SK-N-DZ (cell line): ENCODE measurements around the gene NXT1.

Source experiments
- DNase-seq: peaks from one replicate; pipeline ENCODE4 v3.0.0-alpha.2; 2015; ENCODE audit warnings: low spot score

The NXT1 gene

DNA sequence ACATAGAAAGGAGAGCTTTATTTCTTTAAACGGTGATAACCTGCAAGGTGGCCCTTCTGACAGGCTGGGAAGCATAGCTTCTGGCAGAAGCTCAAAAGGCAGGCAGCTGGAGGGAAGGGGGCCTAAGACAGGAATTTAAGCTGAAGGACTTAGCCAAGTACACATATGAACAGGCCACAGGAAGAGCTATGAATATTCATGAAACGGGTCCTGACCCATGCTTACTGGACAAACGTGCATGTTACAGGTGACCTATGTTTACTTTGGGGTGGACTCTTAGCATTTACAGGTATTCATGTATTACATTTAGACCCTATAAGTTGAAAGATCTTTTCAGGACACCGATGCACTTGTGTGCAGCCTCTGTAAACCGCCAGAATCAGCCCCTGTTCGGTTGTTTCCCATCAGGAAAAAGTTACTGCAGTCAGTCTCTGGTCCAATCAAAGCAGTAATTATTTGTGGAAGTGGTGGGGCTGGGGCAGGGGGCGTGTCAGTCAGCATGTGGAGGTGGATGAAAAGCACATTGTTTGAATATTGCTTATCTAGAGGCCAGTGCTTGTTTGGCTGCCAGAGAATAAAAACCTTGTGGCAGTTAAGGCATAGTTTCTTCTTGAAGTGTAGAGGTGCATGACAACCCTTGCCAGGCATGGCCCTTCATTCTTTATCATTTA, 8.5 kb downstream of the NXT1 start:
- no peak for DNase-seq

DNA sequence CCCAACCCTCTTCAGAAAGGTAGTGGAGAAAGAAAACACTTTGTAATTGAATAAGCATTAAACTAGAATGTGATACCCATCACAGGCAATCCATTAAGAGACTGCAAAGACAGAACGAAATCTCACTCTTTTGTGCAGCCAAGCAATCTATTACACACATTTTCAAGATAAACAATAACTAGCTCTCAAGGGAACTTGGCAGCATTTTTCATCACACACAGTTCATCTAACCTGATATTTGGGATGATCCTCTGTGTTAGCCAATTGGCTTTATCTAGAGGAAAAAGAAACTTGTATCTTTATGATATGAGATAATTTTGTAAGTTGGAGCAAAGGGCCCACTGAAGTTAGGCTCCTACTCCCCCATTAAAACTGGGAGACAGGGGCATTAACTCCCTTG, 9.9 kb downstream of the NXT1 start:
- DNase-seq: no peak

DNA sequence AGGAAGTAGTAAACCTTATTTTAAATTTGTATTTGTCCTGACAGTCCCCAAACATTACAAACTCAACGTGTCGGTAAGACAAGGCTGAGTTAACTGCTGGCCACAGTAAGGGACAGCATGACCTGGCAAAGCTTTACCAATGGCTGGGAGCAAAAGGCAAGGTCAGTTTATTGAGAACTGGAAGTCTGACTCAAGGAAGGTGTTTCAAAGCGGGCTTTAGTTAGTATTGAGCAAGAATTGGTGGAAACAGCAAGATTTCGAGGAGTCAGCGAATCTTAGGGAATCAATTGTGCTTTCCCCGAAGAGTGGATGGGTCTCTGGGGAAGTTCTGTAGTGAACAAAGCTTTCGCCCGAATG, 10.5 kb downstream of the NXT1 start:
- DNase-seq: peak; percentile 30

DNA sequence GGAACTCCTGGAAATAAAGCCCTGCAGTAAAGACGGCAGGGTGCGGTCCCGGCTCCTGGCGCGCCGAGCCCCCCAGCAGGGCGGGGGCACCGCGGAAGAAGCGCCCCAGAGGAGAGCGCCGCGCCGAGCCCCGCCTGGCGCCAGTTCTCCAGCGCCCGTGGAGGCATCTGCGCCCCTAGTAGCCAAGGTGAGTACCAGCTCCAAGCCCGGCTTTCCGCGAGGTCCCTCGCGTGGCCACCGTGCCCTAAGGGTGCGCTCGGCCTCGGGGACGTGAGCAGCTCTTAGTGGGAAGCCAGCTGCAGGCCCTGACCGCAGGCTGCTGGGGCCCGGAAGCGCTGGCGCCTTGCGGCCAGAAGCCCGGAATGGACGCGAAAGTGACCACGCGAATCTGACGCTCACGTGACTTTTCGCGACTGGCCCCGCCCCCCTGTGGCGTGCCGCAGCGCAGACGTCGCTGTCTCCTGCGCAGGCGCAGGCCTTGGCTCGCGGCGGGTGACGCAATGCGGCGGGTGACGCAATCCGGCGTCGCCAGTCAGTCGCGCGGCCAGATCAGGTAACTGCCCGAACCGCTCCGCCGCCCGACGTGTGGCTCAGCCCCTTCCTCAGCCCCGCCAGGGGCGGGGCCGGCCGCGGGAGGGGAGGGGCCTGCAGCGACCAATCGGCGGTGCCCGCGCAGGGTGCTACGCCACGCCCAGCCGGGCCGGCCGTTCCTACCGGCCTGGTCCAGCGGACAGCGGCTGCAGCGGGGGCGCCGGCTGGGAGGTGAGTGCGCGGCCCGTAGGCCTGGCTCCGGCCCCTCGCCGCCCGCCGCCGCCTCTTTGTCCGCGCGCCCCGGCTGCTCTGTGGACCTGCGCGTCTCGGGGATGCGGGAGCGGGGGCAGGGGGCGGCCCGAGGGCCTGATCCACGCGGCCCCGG, 11.1 kb downstream of the NXT1 start, which contains the start of gene GZF1:
Gene GZF1, plus strand, starts transcription at position 707 of the 916 bp plus-strand sequence. CDS start 2,202 bp downstream, outside the sequence.
- DNase-seq: peak; percentile 97

DNA sequence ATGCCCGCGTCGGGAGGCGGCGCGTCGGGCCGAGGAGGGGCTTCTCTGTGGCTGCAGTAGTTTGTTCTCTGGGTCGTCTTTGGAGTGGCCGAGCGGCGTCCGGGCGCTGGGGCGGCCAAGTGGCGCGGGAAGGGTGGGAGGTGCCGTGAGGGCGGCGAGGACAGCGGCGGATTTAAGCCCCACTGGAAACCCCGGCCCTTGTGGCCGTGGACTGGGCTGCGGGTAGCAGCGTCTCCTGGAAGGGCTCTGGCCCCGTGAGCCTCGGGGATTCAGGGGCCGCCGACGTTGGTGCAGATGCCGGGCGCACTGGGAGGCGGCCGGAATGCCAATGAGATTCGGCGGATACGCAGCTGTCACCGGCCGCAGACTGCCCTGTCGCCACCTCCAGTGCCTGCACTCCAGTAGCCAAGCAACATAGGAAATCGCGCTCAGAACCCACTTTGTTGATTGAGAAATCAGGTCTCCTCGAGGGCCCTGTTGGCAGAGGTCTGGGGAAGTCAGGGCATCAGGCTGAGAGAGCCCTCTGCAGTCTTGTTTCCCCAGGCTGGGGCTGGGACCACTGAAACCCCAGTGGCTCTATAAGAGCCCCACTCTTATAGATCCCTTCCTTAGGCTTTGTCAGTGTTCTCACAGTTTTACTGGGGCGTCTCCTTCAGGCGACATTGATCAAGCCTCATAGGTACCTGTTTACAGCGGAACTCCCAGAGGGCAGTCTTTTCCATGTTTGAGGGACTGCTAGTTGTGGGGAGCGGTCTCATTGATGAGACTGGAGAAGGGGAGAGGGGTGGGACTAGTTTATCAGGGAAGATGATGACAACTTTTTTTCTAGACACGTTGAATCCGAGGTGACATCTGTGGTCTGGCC, 12.0 kb downstream of the NXT1 start:
- peak; percentile 29 for DNase-seq

DNA sequence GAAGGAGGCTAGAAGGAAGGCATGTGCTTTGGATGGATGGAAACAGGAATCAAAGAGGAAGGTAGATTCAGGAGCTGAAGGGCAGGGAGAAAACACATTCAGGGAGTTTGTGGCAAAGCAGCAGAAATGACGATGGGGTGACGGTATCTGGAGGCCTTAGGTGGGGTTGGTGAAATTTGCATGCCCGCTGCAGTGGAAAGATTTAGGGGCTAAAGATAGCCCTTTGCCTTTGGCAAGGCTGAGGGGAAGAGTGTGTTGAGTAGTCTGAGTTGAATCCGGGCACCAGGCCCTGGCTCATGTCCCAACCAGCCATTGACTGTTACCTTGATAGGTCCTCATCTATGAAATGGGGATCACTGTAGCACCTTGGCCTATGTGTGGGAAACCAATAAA, 12.7 kb downstream of the NXT1 start:
- DNase-seq: no peak

DNA sequence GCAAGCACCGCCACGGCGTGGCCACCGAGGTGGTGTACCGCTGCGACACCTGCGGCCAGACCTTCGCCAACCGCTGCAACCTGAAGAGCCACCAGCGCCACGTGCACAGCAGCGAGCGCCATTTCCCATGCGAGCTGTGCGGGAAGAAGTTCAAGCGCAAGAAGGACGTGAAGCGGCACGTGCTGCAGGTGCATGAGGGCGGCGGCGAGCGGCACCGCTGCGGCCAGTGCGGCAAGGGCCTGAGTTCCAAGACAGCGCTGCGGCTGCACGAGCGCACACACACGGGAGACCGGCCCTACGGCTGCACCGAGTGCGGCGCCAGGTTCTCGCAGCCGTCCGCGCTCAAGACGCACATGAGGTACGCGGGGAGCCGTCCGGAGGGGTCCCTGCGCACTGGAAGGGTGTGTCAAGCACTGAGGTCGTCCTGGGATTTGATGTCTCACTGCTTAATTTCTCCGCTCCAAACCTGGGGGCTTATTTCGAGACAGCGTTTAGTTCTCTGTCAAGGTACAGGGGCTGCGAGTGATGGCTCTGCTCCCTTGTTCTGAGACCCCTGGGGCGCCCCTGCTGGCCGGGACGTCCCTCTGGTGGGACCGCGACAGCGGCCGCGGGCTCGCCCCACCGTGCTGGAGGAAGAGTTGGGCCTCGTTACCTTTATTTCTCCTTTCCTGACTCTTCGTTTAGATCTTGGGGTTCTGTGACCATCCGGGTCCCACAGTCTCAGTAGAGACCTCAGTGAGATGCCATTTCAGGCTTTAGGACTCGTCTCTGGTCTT, 15.0 kb downstream of the NXT1 start:
- no peak for DNase-seq

DNA sequence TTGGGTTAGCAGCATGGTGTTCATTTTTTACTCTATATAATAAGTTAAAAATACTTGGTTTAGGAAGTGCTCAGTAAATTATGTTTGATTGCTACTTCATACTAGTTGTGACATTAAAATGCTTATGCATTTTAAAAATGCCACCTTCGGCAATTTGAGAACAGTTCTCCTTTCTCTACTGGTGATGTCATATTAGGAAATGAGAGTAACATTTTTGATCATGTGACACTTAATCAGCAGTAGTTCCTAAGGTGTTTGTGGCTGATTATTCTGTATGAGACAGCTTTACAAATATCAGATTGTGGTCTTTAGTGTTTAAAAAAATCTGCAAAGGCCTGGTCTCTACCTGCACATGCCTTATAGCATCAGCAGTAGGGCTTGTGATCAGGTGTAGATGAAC, 15.8 kb downstream of the NXT1 start:
- DNase-seq: no peak

DNA sequence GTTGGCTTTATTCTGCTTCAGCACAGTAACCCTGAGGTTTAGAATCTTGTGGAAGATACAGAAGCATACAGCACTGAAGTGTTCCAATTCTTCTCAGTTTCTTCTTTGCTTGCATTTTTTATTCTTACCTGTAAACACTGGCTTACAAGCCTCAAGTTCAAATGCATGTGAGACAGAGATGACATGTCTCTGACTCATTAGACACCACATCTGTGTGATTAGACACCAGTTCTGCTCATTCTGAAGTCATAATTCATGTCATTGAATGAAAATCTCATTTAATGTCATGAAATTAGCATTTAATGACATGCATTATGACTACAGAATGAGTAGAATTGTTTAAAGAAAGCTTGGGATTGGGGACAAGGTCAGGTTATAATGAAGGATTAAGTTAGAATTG, 17.2 kb downstream of the NXT1 start:
- no peak for DNase-seq

DNA sequence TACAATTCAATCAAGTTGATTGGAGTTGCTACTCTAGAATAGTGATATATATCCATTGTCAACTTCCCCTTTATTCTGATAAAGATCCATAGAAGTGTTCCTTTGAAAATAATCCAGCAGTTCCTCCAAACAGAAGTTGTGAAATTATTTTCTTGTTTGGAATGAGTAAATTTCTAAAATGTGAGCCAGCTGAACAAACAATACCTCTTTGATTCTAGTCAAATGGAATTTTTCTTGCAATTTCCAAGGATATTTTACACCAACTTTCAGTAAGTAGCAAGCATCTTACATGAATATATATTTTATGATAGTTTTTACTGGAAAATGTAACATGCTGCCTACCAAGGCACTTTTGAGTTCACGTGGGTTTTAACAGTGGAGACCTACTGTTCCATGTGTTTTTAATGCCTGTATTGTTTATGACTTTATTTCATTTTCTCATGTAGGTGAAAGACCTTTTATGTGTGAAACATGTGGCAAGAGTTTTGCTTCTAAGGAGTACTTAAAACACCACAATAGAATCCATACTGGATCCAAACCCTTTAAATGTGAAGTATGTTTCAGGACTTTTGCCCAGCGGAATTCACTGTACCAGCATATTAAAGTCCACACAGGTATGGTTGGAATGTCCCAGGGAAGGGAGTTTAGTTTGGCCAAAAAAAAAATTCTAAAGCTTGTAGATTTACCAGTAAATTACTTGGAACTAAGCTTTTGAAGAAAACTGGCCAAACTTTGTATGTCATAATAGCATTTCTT, 17.9 kb downstream of the NXT1 start:
- no peak for DNase-seq

DNA sequence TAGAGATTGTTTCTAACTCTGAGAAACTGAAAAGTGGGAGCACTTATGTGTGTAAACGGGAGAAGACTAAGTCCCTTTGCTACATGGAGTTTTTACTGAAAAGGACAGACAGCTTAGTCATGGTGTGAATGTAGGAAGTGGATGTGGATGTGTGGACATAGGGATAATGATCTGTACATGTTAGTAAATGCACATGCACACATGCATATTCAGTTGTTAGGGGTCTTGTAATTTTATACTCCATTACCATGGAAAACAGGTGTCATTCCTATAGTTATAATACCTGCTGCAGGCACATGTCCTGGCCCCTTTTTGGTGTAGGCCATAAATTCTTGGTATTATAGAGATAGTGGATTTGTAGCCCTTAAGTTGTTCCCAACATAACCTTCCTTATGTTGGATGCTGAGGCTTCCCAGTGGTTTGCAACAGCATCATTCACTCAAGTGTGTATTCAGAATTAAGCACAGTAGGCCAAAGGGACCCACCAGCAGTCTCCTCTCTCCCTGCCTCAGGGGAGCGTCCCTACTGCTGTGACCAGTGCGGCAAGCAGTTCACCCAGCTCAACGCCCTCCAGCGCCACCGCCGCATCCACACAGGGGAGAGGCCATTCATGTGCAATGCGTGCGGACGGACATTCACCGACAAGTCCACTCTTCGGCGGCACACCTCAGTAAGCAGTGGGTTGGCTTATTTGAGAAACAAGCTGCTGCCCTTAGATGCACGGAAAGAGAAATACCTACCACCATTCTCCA, 18.7 kb downstream of the NXT1 start:
- no peak for DNase-seq

DNA sequence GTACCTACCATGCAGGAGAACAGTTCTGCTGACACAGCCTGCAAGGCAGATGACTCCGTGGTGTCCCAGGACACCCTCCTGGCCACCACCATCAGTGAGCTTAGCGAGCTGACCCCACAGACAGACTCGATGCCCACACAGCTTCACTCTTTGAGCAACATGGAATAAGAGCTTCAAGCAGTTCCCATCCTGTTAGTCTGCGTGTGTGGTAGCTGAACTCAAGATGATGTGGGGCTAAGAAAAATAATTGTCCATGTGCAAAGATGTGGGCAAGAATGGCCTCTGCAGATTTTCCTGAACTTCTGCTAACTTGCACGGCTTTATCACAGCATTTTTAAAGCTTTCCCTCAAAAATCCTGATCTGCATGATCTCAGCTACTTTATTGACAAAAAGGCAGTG, 19.7 kb downstream of the NXT1 start:
- DNase-seq: no peak

DNA sequence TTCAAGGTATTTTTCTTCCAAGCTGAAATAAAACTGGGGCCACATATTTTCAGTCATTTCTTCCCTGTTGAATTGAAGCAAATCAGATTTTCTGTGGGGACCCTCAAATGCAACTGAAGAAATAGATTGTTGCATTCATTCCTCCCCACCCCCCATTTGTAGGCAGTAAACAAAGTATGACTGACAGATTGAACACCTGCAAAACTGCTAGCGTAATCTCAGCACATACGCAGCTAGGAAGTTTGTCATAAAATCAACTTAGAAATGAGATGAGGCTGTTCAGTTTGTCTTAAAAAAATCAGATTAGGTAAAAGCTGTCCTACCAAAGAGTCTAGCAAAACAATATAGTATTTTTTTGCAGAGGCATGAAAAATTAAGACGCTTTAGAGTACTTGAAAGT, 20.3 kb downstream of the NXT1 start:
- DNase-seq: no peak

DNA sequence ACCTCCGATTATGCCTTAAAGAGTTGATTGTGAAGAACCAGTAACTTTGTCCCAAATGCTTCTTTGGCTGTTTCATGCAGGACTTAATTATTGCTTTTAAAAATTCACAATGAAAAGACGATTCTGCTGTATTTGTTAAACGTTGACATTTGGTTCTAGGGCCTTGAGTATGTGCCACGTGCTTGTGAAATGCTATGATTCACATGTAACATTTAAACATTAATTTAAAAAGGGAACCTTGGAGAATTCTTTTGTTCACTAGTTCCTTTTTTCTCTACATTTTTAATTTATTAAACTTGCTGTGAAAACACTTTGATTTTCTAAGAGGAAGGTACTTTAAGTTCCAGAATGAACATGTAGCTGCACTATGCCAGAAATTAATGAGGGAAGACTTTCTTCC, 20.9 kb downstream of the NXT1 start:
- no peak for DNase-seq

DNA sequence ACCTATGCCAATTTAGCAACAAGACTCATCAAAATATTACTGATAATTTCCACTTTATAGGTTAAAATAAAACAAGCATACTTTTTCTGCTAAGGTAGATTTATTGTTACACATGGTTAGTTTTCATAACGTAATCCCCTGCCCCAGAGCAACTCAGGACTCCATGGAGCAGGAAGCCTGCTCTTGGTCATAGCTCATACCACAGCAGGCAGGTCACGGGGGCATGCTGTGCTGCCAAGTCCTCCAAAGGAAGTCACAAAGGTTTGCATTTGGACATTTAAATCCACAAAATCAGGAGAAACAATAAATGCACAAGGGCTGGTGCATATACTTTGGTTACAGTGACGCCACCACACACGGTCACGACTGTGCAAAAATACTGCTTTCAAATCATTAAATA, 23.9 kb downstream of the NXT1 start:
- DNase-seq: no peak

DNA sequence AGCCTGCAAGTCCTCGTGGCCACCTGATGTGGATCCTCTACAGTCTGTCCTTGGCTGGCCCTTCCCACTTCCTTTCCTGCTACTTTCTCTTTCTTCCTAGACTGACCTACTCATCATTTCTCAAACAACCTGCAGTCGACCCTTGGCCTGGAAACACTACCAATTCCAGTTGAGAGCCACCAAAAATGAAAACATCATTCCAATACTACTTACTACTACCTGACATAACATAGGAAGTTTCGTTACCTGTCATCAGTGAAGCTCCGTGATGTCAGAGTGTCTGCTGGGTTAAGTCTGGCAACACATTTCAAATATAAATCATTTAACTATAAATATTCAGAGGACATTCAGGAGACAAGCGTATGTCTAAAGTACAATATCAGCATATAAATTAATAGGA, 25.2 kb downstream of the NXT1 start:
- DNase-seq: no peak

DNA sequence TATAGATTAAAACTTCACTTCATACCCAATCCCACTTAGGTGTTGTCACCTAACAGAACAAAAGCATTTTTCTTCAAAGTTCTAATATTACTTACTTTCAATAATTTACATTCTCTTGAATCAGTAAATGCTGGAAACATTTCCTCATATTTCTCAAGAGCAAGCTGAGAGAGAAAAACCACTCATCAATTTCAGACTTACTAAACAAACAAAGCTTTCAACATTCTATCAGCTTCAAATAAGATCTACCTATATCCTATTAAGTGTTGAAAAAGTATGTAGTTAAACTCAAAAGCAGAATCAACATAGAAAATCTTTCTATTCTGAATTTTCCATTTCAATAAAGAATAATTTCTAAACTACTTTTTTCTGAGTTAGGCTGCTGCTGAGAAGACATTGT, 29.2 kb downstream of the NXT1 start:
- DNase-seq: no peak

DNA sequence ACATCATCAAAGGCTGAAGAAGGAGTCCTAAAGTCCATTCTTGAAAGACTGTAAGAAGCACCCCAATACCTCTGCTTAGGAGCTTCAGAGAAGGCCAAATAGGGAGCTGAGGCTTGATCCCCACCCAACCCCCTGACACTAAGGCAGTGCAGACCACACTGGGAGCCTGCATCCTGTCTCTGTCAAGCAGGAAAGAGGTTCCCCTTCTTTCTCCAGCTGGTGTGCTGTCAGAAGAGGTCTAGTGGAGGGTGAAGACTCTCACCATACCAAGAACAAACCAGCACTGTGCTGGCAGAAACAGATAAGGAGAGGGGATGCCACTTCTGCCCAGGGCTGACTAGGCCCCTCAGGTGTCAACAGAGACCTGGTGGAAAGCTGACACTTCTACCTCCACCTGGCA, 31.3 kb downstream of the NXT1 start:
- no peak for DNase-seq

DNA sequence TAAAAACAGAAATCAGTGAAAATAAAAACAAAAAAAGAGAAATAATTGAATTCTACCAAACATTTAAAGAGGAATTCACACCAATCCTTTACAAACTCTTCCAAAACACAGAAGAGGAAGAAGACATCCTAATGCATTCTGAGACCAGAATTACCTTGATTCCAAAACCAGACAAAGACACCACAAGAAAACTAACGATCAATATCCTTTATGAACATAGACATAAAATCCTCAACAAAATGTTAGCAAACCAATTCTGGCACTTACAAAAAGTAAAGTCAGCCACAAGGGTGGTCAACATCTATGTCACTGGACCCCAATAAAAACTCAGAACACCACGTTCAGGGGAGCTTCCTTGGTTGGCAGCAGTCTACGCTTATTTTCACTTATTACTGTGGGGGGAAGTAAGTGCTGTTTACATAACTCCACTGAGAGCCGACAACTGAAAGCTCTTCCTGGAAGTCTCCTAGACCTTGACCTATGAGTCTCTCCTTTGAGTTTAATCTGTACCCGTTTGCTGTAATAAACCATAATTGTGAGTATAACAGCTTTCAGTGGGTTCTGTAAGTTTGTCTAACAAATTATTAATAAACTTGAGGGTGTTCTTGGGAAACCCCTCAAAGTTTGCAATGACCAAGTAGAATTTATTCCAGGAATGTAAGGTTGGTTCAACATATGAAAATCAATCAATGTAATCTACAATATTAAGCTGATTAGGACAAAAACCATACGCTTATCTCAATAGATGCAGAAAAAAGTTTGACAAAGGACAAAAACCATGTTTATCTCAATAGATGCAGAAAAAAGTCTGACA, 35.9 kb downstream of the NXT1 start:
- DNase-seq: no peak
